Measurements from ENCODE around the gene CDHR5.

DNA sequence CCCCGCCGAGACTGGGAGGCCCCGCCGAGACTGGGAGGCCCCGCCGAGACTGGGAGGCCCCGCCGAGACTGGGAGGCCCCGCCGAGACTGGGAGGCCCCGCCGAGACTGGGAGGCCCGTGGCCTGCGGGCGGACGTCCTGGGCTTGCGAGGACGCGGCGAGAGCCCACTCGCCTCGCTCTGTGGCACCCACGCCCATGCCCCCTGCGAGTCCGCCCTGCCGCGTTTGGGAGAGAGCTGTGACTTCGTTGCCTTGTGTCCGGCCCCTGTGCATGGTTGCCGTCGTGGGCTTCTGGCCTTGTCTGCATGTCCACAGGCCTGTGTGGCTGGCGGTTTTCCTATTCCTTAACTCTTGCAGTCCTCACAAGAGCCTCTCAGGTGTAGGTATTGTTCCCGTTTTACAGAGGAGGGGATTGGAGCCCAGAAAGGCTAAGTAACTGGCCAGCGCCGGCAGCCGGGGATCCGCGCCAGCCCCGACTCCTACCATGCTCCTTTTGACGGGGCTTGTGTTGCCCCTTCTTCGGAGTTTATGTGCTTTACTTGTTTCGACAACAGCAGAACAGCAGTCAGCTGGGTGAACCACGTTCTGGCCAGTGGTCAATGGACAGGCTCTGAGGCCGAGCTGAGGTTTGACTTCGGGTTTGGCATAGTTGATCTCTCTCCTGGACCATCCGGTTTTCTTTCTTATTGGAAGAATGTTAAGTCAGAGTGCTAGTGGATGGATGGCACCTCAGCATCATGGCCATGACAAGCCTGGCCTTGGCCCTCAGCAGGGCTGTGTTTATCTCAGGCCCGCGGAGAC is 47.7 kb downstream of the CDHR5 start:
- TF ChIP-seq EZH2phosphoT487 (IDR thresholded peaks at IDR 0.05; ENCODE audit: low read depth, severe bottlenecking, unreplicated experiment) = no peak
- TF ChIP-seq, protein P1, sequence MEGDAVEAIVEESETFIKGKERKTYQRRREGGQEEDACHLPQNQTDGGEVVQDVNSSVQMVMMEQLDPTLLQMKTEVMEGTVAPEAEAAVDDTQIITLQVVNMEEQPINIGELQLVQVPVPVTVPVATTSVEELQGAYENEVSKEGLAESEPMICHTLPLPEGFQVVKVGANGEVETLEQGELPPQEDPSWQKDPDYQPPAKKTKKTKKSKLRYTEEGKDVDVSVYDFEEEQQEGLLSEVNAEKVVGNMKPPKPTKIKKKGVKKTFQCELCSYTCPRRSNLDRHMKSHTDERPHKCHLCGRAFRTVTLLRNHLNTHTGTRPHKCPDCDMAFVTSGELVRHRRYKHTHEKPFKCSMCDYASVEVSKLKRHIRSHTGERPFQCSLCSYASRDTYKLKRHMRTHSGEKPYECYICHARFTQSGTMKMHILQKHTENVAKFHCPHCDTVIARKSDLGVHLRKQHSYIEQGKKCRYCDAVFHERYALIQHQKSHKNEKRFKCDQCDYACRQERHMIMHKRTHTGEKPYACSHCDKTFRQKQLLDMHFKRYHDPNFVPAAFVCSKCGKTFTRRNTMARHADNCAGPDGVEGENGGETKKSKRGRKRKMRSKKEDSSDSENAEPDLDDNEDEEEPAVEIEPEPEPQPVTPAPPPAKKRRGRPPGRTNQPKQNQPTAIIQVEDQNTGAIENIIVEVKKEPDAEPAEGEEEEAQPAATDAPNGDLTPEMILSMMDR (IDR thresholded peaks at IDR 0.05; ENCODE audit: poor library complexity) = no peak
- TF ChIP-seq EZH2 (IDR thresholded peaks at IDR 0.05; ENCODE audit: borderline replicate concordance) = no peak
